ENCODE data around the gene CTDSPL.

DNA sequence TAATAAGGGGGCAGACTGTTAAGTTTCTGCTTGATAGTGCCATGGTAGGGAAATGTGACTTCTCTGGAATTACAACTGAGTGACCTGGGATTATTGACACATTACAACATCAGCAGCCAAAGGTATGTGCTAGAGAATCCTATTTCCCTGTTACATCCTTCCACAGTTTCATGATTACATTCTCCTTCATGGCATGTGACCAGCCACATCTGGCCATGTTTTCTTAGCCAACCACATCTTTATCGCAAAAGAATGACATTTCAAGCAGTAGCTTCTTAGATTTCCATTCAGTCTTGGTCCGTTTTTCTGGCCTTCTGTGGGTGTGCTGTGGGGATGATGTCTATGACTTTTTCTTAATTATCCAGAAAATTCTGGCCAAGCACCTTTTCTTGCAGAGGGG, 45.4 kb upstream of the CTDSPL start:
- TF ChIP-seq CTCF (IDR thresholded peaks at IDR 0.05), result no peak
- no peak for TF ChIP-seq EP300 (IDR thresholded peaks at IDR 0.05)

Measured in suprapubic skin (tissue), 3 donors.